IPS DF 6.9 (cell line): ENCODE data around the gene SLC8A3.

Experiments
- DNase-seq: peaks from one replicate; pipeline ENCODE4 v3.0.0-alpha.2; 2013; ENCODE audit warnings: low read depth, low spot score
- H3K27ac ChIP-seq: one replicate; pipeline ENCODE4 v1.5.1; 2013; ENCODE audit warnings: low read length, control low read depth
- H3K27me3 ChIP-seq: 2 replicates; pipeline ENCODE4 v1.6.1; 2013; ENCODE audit warnings: mild to moderate bottlenecking, low read length; ENCODE audit not compliant: control insufficient read depth, insufficient read depth
- H3K36me3 ChIP-seq: 2 replicates; pipeline ENCODE4 v1.6.1; 2013; ENCODE audit warnings: low read length; ENCODE audit not compliant: control insufficient read depth, insufficient read depth
- H3K4me1 ChIP-seq: 2 replicates; pipeline ENCODE4 v1.6.1; 2013; ENCODE audit warnings: low read length; ENCODE audit not compliant: control insufficient read depth, insufficient read depth
- H3K4me3 ChIP-seq: 2 replicates; pipeline ENCODE4 v1.5.1; 2013; ENCODE audit warnings: mild to moderate bottlenecking, low read length
- H3K9me3 ChIP-seq: 2 replicates; pipeline ENCODE4 v1.6.1; 2013; ENCODE audit warnings: low read length, inconsistent platforms; ENCODE audit not compliant: control insufficient read depth, insufficient read depth
- WGBS: extraction: QIAGEN DNeasy Blood & Tissue Kit; methylation state at CpG from one replicate; pipeline ENCODE4 v1.1.7; 2013; ENCODE audit warnings: mixed read lengths, missing lambda C conversion rate; ENCODE audit not compliant: insufficient read length, insufficient coverage; 5-methylcytosine and 5-hydroxymethylcytosine counted together

Gene SLC8A3

GRCh38 chr14:70004791-70005190 lies 184.0 kb downstream of the SLC8A3 start:
- H3K27ac ChIP-seq = no peak overlapping the region
- H3K27me3 ChIP-seq = no peaks in the 10 kb centered on the region

GRCh38 chr14:70002589-70003346 lies 186.0 kb downstream of the SLC8A3 start:
- no peak overlapping the region for H3K27ac ChIP-seq
- no peak overlapping the region for H3K4me3 ChIP-seq
- no peaks in the 10 kb centered on the region for H3K9me3 ChIP-seq
- H3K4me1 ChIP-seq = no peaks in the 10 kb centered on the region
- no CpG with 5 or more reads among the region's 6 CpGs for WGBS
- H3K27me3 ChIP-seq = no peaks in the 10 kb centered on the region
- no peak for DNase-seq
- no peaks in the 10 kb centered on the region for H3K36me3 ChIP-seq

More at GRCh38 chr14:70004791-70005190, 184.0 kb downstream of the SLC8A3 start:
- Histone ChIP-seq H3K4me3 (no peak overlapping the region), H3K9me3 (no peaks in the 10 kb centered on the region), H3K36me3 (no peaks in the 10 kb centered on the region), H3K4me1 (no peaks in the 10 kb centered on the region; the same call in 1 of the 2 replicates)
- DNase-seq = no peak
- WGBS = no CpG with 5 or more reads among the region's 2 CpGs

GRCh38 chr14:70000601-70001000 lies 188.2 kb downstream of the SLC8A3 start:
- no peaks in the 10 kb centered on the region for H3K9me3 ChIP-seq
- H3K4me1 ChIP-seq = no peaks in the 10 kb centered on the region
- no peak overlapping the region for H3K27ac ChIP-seq
- H3K4me3 ChIP-seq = no peak overlapping the region
- DNase-seq = no peak
- H3K36me3 ChIP-seq = no peaks in the 10 kb centered on the region
- no peaks in the 10 kb centered on the region for H3K27me3 ChIP-seq
- no CpG with 5 or more reads among the region's 7 CpGs for WGBS

- Histone ChIP-seq H3K9me3 (no peaks in the 10 kb centered on the region), H3K27me3 (no peaks in the 10 kb centered on the region), H3K4me1 (no peaks in the 10 kb centered on the region), H3K36me3 (no peaks in the 10 kb centered on the region), H3K27ac (no peak overlapping the region), H3K4me3 (no peak overlapping the region)
- WGBS = no CpG with 5 or more reads among the region's 10 CpGs
- no peak for DNase-seq
Measured at GRCh38 chr14:69999261-69999674, 189.5 kb downstream of the SLC8A3 start.

GRCh38 chr14:69997849-69998248 lies 190.9 kb downstream of the SLC8A3 start:
- H3K4me3 ChIP-seq = no peak overlapping the region
- H3K9me3 ChIP-seq = no peaks in the 10 kb centered on the region
- H3K36me3 ChIP-seq = no peaks in the 10 kb centered on the region
- no CpG with 5 or more reads among the region's 5 CpGs for WGBS
- H3K4me1 ChIP-seq = no peaks in the 10 kb centered on the region
- no peaks in the 10 kb centered on the region for H3K27me3 ChIP-seq
- DNase-seq = no peak
- no peak overlapping the region for H3K27ac ChIP-seq

GRCh38 chr14:69996216-69996615 lies 192.5 kb downstream of the SLC8A3 start:
- no peak overlapping the region for H3K4me3 ChIP-seq
- no peak overlapping the region for H3K27ac ChIP-seq
- H3K9me3 ChIP-seq = no peaks in the 10 kb centered on the region
- WGBS = no CpG with 5 or more reads among the region's 1 CpG
- no peak for DNase-seq
- no peaks in the 10 kb centered on the region for H3K27me3 ChIP-seq
- H3K4me1 ChIP-seq = no peaks in the 10 kb centered on the region
- H3K36me3 ChIP-seq = no peaks in the 10 kb centered on the region
